ENCODE measurements around the gene ADAP1. TPM values are rescaled to one million over a fixed set of nuclear protein-coding genes. Genes with fewer than 3 reads are reported as not detected.

ADAP1 gene
- total and polyA plus RNA-seq, 2 of the 13 experiments (the other 11 are each of a cell fraction or from before 2014, with no cell fraction given) = 10.5 to 24.6 TPM

- TF ChIP-seq IKZF5 (CRISPR knock-in tag; IDR thresholded peaks at IDR 0.05) = peak; percentile 70; the same call in 1 of the 2 replicates
- peak; percentile 75 for TF ChIP-seq TEAD3 (CRISPR knock-in tag; optimal IDR thresholded peaks at IDR 0.05; ENCODE audit: borderline replicate concordance)
- TF ChIP-seq, protein P1, sequence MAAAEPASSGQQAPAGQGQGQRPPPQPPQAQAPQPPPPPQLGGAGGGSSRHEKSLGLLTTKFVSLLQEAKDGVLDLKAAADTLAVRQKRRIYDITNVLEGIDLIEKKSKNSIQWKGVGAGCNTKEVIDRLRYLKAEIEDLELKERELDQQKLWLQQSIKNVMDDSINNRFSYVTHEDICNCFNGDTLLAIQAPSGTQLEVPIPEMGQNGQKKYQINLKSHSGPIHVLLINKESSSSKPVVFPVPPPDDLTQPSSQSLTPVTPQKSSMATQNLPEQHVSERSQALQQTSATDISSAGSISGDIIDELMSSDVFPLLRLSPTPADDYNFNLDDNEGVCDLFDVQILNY (CRISPR knock-in tag; conservative IDR thresholded peaks at IDR 0.05) = no peak
- 0 out of 2 replicates have a peak, but pooled peaks have one; percentile 17 for TF ChIP-seq FOXA3 (CRISPR knock-in tag; IDR thresholded peaks at IDR 0.05)
- TF ChIP-seq SP140L (CRISPR knock-in tag; IDR thresholded peaks at IDR 0.05; ENCODE audit: borderline replicate concordance) = 0 out of 2 replicates have a peak, but pooled peaks have one; percentile 69
- no peak for TF ChIP-seq SRF (IDR thresholded peaks at IDR 0.05; ENCODE audit: low read depth, low read length)
- TF ChIP-seq JDP2 (CRISPR knock-in tag; IDR thresholded peaks at IDR 0.05; ENCODE audit: borderline replicate concordance) = no peak
- 0 out of 2 replicates have a peak, but pooled peaks have one; percentile 86 for TF ChIP-seq GFI1 (CRISPR knock-in tag; IDR thresholded peaks at IDR 0.05; ENCODE audit: borderline replicate concordance)
- TF ChIP-seq ZNF570 (CRISPR knock-in tag; IDR thresholded peaks at IDR 0.05; ENCODE audit: borderline replicate concordance) = no peak
- TF ChIP-seq U2AF1 (optimal IDR thresholded peaks at IDR 0.05; ENCODE audit: low read depth, low read length) = no peak
- TF ChIP-seq ZNF574 (CRISPR knock-in tag; IDR thresholded peaks at IDR 0.05) = peak; percentile 82
- TF ChIP-seq, protein P2, sequence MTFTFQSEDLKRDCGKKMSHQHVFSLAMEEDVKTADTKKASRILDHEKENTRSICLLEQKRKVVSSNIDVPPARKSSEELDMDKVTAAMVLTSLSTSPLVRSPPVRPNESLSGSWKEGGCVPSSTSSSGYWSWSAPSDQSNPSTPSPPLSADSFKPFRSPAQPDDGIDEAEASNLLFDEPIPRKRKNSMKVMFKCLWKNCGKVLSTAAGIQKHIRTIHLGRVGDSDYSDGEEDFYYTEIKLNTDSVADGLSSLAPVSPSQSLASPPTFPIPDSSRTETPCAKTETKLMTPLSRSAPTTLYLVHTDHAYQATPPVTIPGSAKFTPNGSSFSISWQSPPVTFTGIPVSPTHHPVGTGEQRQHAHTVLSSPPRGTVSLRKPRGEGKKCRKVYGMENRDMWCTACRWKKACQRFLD (CRISPR knock-in tag; IDR thresholded peaks at IDR 0.05; ENCODE audit: borderline replicate concordance) = no peak
- TF ChIP-seq SAFB2 (CRISPR knock-in tag; IDR thresholded peaks at IDR 0.05; ENCODE audit: borderline replicate concordance, low read depth) = no peak; the same call in 1 of the 2 replicates
- TF ChIP-seq SSRP1 (CRISPR knock-in tag; IDR thresholded peaks at IDR 0.05) = no peak; the same call in 1 of the 2 replicates
- TF ChIP-seq KLF11 (CRISPR knock-in tag; IDR thresholded peaks at IDR 0.05) = peak; percentile 16
- TF ChIP-seq TMF1 (CRISPR knock-in tag; IDR thresholded peaks at IDR 0.05; ENCODE audit: low read depth) = no peak; the same call in 1 of the 2 replicates
- peak; percentile 70; the same call in 1 of the 2 replicates for TF ChIP-seq DR1 (CRISPR knock-in tag; IDR thresholded peaks at IDR 0.05)
- peak; percentile 65; the same call in 1 of the 2 replicates for TF ChIP-seq ZNF547 (CRISPR knock-in tag; IDR thresholded peaks at IDR 0.05)
- no peak for TF ChIP-seq ZNF10 (CRISPR knock-in tag; IDR thresholded peaks at IDR 0.05; ENCODE audit: borderline replicate concordance, low read depth)
- TF ChIP-seq, protein P3, sequence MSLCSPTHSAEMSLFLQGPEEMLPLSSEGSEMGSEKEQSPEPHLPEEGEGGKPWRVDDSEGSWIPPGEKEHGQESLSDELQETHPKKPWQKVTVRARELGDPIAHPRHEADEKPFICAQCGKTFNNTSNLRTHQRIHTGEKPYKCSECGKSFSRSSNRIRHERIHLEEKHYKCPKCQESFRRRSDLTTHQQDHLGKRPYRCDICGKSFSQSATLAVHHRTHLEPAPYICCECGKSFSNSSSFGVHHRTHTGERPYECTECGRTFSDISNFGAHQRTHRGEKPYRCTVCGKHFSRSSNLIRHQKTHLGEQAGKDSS (CRISPR knock-in tag; IDR thresholded peaks at IDR 0.05; ENCODE audit: borderline replicate concordance, low read depth) = peak; percentile 58
- no peak for TF ChIP-seq NFE2 (CRISPR knock-in tag; IDR thresholded peaks at IDR 0.05)
These were observed 23.0 kb upstream of the ADAP1 start (continued) for GRCh38 chr7:977326-978048.
